Stimulated activated CD8-positive, alpha-beta memory T cell treated with anti-CD3 and anti-CD28 coated beads, Interleukin-12 subunit alpha, Interleukin-12 subunit beta, amount 100 ng/mL, for 24 hours (primary cell): ENCODE data around the gene AOC3.
"Not testable (repeated sequence)": the region's sequence is repeated elsewhere in the genome, so short reads cannot be mapped to it uniquely, and the experiment has no call there.

ENCODE experiments used
- DNase-seq: peaks from one replicate; pipeline ENCODE4 v3.0.0-alpha.2; 2020; ENCODE audit errors: extremely low read depth

Gene AOC3

GRCh38 chr17:42867694-42868261 lies 16.8 kb downstream of the AOC3 start:
- not testable (repeated sequence) for DNase-seq

GRCh38 chr17:42868338-42868737 lies 17.3 kb downstream of the AOC3 start:
- no peak for DNase-seq

- no peak for DNase-seq
Measured at GRCh38 chr17:42871647-42872046, 20.6 kb downstream of the AOC3 start.

GRCh38 chr17:42872251-42872965 lies 21.4 kb downstream of the AOC3 start:
- DNase-seq, result no peak

GRCh38 chr17:42873315-42873714 lies 22.3 kb downstream of the AOC3 start:
- no peak for DNase-seq

GRCh38 chr17:42873932-42874695 lies 23.1 kb downstream of the AOC3 start:
- DNase-seq, result not testable (repeated sequence)

GRCh38 chr17:42877037-42877436 lies 26.0 kb downstream of the AOC3 start:
- no peak for DNase-seq

GRCh38 chr17:42878123-42878880 lies 27.3 kb downstream of the AOC3 start:
- DNase-seq, result no peak

GRCh38 chr17:42878924-42879595 lies 28.1 kb downstream of the AOC3 start:
- DNase-seq, result no peak

- no peak for DNase-seq
Measured at GRCh38 chr17:42879596-42879985, 28.6 kb downstream of the AOC3 start.

GRCh38 chr17:42880776-42881310 lies 29.8 kb downstream of the AOC3 start:
- DNase-seq, result no peak

GRCh38 chr17:42881706-42882105 lies 30.7 kb downstream of the AOC3 start:
- not testable (repeated sequence) for DNase-seq

GRCh38 chr17:42882166-42882565 lies 31.2 kb downstream of the AOC3 start:
- DNase-seq, result no peak

GRCh38 chr17:42883802-42884558 lies 33.0 kb downstream of the AOC3 start:
- no peak for DNase-seq

- DNase-seq, result not testable (repeated sequence)
Measured at GRCh38 chr17:42885806-42886205, 34.8 kb downstream of the AOC3 start.

GRCh38 chr17:42886283-42887176 lies 35.5 kb downstream of the AOC3 start:
- DNase-seq, result no peak

- DNase-seq, result no peak
Measured at GRCh38 chr17:42889809-42890208, 38.8 kb downstream of the AOC3 start.

GRCh38 chr17:42891539-42892152 lies 40.6 kb downstream of the AOC3 start:
- DNase-seq, result no peak

- no peak for DNase-seq
Measured at GRCh38 chr17:42893359-42893758, 42.4 kb downstream of the AOC3 start.
